Measurements from ENCODE around the gene NPBWR2.
A peak's percentile ranks its signal among the peaks of the same experiment; 100 is the strongest.
"Not testable (repeated sequence)": the region's sequence is repeated elsewhere in the genome, so short reads cannot be mapped to it uniquely, and the experiment has no call there.

Gene NPBWR2

DNA sequence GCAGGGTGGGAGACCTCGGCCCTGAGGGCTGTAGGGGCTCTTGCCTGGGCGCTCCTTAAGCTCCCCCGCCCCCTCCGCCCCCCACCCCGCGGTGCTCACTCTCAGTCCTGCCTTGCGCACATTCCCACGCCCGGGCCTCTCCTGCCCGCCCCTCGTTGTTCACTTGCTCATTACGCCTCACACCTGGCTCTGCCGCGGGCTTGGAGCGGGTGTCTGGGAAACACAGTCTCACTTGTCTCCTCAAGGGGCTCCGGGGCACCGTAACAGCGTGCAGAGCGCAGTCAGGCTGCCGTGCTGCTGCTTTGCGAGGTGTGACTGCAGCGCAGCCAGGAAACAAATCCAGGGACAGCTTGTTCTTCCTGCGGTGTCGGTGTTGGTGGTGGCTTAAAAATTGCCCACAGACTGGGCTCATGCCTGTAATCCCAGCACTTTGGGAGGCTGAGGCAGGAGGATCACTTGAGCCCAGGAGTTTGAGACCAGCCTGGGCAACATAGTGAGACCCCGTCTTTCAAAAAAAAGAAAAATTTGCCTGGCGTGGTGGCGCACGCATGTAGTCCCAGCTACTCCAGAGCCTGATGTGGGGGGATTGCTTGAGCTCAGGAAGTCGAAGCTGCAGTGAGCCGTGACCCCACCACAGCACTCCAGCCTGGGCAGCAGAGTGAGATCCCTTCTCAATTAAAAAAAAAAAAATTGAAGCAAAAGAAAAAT is 4.6 kb downstream of the NPBWR2 start:
- no peak for DNase-seq

DNA sequence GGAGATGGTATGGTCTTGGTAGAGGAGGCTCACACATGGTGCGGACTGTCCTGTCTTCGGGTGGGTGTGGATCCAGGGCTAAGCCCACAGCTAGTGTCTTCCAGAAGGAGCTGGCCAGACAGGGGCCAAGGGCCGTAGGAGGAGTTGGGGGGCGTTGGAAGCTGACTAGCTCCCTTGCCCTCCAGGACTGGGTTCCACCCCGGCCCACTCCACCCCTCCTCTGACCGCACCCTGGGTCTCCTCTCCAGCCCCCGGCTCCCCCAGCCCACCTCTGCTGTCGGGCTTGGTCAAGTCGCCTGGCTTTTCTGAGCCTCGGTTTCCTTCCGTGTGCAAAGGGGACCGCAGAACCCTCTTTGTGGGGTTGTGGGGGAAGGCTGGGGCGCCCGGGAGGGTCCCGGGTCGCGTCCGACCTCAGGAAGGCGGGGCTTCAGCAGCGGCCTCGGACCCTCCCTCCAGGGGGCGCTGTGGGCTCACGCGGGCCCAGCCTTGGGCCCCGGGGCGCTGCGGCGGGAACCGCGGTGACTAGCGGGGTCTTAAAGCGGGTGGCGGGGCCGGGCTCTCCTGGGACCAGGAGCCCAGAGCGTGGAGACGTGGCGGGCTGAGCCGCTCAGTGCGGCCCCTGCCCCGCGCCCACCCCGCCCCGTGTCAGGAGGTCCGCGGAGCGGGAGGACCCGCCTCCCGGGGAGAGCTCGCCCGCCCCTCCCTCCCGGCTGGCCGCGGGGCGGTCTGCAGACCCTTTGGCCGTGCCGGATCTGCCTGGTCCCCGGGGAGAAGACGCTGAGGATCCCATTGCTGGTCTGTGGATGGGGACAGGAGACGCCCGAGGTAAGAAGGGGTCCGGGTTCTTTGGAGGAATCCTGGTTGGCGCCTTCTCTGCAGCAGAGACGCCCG is 5.4 kb downstream of the NPBWR2 start:
- DNase-seq: peak; percentile 61

DNA sequence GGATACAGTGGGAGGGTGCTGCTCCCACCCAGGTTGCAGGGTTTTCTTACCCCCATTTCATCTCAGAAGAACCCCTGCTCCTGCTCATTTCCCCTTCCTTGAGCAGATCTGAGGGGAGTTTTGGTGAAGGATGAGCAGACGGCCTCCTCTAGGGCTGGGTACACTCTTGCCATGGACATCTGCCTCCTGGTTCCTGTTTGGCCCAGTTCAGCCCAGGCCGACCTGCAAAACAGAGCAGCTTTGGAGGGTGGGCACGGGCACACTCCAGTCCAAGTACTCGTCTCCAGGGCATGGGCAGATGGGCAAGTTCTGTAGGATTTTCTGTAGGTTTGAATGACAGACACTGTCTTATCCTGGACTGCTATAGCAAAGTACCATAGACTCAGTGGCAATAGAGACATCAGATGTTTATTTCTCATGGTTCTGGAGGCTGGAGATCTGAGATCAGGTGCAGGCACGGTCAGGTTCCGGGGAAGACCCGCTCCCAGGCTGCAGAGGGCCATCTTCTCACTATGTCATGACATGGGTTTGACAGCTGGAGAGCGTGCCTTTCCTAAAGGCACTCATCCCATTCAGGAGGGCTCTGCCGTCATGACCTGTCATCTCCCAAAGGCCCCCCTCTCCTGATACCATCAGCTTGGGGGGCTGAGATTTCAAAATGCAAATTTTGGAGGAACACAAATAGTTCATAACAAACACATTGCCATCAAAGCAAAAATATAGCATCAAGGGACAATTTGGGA is 6.2 kb downstream of the NPBWR2 start:
- no peak for DNase-seq

DNA sequence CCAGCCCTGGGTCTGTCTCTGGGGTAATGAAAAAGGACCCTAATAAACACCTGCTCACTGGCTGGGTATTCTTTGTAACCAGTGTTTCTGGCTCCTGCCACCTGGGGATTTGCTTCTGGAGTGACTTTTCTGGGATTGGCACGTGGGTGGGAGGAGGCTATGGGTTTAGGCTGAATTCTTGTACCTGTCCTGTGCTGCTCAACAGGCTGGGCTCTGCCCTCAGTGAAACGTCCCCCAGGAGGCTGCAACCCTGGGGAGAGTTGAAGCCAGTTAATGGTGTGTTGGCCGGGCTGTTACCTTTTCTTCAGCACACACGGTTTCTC is 6.8 kb downstream of the NPBWR2 start:
- DNase-seq: no peak

DNA sequence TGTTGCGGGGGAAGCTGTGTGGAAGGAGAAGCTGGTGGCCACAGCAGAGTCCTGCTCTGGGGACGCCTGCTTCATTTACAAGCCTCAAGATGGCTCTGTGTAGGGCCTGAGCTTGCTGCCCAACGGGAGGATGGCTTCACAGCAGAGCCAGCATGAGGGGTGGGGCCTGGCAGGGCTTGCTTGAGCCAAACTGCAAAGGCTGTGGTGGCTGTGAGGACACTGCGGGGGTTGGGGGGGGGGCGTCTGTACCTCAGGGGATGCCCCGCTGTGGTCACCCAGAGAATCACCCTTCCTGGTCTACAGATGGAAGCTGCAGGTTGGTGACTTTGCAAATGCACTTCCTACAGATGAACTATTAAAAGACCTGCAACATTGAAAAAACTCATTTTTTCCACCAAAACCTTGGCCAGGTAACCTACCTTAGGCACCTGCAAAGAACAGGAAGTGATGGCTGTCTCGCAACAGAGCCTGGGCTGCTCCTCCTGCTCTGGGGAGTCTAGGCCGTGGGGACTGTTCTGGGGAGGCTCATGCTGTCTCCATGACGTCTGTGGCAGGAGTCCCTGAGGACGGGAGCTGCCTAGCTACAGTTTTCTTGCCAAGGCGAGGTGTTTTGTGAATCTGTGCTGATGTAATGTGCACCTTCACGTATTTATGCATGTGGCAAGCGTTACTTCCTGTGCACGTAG is 7.3 kb downstream of the NPBWR2 start:
- DNase-seq: no peak

DNA sequence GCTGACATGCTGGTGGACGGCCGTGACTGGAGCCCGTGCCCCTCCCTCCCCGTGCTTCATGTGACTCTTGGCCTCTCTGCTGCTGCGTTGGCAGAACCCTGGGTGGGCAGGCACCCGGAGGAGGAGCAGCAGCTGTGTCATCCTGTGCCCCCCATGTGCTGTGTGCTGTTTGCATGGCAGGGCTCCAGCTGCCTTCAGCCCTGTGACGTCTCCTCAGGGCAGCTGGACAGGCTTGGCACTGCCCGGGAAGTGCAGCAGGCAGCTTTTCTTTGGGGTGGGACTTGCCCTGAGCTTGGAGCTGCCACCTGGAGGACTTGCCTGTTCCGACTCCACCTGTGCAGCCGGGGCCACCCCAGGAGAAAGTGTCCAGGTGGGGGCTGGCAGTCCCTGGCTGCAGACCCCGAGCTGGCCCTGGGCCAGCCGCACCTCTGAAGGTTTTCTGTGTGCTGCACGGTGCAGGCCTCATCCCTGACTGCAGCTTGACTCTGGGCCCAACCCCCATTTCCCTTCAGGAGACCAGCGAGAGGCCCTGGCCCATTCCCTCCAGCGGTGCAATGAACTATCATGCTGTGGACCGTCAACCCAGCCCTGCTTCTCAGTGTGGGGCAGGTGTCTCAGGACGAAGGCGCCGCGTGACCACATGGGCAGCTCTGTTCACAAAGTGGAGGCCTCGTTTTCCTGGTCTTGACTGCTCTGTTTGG is 8.1 kb downstream of the NPBWR2 start:
- DNase-seq: no peak

DNA sequence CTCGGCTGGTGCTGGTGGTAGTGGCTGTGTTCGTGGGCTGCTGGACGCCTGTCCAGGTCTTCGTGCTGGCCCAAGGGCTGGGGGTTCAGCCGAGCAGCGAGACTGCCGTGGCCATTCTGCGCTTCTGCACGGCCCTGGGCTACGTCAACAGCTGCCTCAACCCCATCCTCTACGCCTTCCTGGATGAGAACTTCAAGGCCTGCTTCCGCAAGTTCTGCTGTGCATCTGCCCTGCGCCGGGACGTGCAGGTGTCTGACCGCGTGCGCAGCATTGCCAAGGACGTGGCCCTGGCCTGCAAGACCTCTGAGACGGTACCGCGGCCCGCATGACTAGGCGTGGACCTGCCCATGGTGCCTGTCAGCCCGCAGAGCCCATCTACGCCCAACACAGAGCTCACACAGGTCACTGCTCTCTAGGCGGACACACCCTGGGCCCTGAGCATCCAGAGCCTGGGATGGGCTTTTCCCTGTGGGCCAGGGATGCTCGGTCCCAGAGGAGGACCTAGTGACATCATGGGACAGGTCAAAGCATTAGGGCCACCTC is 8.8 kb downstream of the NPBWR2 start:
- DNase-seq: no peak

DNA sequence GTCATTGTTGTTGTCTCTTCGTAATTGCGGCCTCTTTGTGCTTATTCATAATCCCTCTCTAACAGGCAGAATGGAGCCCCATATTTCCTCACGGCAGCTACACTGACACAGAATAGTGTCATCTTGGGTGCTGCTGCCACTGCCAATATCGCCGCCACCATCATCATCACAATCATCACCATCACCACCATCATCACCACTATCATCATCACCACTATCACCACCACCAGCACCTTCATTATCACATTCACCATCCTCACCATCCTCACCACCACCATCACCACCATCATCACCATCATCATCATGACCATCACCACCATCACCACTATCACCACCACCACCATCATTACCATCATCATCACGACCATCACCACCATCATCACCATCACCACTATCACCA is 10.8 kb downstream of the NPBWR2 start:
- no peak for DNase-seq

DNA sequence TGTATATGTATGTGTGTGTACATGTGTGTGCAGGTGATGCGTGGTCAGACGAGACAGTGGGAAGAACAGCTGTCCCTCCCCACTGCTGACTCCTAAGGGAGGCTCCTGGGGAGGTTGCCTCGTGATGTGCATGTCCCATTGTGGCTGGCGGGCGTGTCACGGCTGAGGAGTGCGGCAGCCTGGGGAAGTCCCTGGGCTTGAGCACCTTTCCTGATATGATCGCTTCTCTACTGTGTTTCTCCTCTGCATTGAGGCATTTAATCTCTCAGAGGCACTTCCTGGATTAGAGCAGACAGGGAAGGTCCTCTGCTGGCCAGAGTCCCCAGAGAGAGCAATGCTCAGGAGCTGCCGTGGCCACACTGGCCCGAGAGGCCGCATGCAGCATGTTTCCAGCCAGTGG is 11.4 kb downstream of the NPBWR2 start:
- no peak for DNase-seq

DNA sequence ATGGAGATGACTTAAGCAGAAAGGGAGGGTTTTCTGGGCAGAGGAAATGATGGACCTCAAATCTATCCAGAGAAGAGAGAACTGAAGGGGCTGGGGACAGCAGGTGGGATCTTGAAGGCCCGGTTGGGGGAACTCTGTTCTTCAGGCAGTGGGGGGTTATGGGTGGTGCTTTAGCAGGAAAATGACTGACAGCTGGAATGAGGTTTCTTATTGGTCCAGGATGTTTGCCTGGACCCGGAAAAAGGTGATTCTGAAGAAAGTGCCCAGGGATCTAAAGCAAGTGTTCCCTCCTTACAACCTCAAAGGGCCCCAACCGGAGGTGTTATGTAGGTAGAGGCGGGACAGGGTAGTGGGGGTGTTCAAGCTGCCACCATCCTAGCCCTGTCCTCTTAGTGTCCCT is 11.9 kb downstream of the NPBWR2 start:
- DNase-seq: no peak

DNA sequence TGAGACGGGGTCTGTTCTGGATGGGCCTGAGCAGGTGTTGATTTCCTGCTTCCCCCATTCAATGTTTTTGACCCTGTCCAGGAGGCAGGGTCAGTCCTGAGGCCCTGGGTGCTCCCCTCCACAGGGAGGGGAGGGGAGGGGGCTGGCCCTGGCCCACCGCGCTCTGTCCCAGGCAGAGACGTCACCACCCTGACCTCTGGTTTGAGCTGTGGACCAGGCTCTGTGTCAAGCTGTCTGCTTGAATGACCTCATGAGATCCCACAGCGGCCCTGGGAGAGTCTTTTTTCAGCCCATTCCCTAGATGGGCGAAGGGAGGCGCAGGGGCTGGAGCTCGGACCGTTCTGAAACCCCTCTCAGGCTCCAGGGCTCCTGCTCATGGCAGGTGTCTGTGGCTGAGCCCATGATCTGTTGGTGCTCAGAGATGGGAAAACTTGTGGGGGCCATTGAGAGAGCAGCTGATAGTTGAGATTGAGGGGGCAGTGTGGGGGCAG is 14.3 kb downstream of the NPBWR2 start:
- no peak for DNase-seq

DNA sequence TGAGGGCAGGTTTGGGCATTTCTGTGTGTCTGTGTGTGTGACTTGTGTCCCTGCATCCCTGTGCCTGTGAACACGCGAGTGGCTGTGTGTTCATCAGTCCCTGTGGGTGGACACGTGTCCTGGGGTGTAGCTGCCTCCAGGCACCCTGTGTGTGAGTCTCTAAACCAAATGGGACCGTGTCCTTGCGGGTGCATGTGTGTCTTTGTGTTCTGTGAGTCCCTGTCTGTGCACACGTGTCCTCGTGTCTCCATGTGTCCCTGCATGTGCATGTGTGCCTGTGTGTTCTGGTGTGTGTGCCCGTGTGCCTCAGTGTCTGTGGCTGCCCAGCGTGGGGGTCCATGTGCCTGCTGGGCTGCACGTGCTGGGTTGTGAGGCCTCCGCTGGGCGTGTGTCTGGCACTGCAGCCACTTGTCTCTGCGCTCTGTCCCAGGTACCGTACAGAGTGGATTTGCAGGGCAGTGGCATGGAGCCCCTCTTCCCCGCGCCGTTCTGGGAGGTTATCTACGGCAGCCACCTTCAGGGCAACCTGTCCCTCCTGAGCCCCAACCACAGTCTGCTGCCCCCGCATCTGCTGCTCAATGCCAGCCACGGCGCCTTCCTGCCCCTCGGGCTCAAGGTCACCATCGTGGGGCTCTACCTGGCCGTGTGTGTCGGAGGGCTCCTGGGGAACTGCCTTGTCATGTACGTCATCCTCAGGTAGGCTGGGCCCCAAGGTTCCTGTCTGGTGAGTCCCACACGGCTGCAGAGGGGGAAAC is 14.9 kb downstream of the NPBWR2 start:
- DNase-seq: no peak

DNA sequence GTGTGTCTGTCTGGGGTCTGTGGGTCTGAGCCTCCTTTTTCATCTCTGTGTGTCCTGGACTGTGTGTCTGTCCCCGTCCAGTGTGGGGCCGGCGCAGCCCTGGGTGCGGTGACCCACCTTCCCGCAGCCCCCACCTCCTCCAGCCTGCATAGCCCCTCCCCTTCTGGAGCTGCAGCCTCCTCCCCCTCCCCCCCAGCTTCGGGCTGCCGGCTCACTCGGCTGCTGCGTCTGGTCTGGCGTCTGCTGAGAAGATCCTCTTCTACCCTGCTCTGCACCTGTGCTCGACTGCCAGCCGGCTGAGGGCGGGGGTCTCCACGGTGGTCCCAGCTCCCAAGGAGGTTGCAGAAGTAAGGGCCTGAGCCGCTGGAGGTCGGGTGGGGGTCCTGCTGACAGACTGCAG is 15.6 kb downstream of the NPBWR2 start:
- no peak for DNase-seq

DNA sequence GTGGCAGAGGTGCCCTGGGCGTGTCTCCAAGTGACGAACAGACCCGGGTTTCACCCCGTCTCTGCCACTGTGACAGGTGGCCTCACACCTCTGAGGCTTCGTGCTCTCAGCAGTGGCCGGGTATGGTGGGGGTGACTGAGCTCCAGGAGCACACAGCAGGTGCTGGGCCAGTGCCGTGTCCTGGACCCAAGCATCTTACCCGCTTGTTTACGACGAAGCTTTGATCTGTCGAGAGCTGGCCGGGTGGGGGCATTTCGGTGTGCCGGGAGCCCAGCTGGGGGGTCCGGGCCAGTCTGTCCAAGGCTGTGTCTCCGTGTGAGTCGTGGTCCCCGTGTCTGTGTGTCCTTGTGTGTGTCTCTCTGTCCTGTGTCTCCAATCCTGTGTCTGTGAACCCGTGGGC is 16.0 kb downstream of the NPBWR2 start:
- no peak for DNase-seq

DNA sequence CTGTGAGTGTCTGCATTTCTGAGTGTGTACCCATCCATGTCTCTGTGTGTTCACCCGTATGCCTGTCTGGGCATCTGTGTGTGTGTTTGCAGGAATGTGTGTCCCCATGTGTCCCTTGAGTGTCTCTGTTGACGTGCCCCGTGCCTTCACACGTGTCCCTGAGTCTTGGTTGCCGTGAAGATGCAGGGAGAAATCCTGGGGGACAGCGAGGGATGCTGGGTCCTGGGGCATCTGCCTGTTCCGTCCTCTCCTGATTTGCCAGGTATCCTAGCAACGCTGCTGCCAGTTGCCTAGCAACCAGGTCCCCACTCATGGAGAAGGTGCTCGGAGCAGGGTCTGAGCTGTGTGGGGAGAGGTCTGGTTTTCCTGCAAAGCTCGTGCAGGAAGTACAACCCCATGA is 17.2 kb downstream of the NPBWR2 start:
- no peak for DNase-seq

DNA sequence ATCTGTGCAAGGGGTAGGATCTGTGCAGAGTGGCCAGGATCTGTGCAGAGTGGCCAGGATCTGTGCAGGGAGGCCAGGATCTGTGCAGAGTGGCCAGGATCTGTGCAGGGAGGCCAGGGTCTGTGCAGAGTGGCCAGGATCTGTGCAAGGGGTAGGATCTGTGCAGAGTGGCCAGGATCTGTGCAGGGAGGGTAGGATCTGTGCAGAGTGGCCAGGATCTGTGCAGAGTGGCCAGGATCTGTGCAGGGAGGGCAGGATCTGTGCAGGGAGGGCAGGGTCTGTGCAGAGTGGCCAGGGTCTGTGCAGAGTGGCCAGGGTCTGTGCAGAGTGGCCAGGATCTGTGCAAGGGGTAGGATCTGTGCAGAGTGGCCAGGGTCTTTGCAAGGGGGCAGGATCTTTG is 18.8 kb downstream of the NPBWR2 start:
- not testable (repeated sequence) for DNase-seq

DNA sequence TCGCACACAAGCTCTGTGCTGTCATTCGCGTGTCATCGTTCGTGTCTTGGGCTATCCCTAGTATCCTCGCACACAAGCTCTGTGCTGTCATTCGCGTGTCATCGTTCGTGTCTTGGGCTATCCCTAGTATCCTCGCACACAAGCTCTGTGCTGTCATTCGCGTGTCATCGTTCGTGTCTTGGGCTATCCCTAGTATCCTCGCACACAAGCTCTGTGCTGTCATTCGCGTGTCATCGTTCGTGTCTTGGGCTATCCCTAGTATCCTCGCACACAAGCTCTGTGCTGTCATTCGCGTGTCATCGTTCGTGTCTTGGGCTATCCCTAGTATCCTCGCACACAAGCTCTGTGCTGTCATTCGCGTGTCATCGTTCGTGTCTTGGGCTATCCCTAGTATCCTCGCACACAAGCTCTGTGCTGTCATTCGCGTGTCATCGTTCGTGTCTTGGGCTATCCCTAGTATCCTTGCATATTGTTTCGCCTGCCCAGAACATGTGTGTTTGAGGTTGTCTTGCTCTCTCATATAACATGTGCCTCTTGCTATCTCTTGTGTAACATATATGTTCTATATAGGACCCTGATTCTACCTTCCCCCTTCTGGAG is 20.0 kb downstream of the NPBWR2 start:
- DNase-seq: not testable (repeated sequence)

DNA sequence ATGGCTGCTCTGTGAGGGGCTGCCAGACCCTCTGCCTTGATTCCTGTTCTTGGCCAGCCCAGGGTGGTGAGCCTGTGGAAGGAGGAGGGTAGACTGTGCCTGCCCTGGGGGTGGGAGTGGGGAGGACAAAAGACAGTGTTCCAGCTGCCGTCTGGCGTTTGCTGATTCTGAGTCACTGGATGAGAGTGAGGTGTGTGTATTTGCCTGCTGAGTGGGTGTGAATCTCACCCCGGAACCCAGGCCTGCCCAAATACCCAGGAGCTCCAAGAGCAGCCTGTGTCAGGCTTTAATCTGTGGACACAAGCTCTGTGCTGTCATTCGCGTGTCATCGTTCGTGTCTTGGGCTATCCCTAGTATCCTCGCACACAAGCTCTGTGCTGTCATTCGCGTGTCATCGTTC is 20.6 kb downstream of the NPBWR2 start:
- no peak for DNase-seq

DNA sequence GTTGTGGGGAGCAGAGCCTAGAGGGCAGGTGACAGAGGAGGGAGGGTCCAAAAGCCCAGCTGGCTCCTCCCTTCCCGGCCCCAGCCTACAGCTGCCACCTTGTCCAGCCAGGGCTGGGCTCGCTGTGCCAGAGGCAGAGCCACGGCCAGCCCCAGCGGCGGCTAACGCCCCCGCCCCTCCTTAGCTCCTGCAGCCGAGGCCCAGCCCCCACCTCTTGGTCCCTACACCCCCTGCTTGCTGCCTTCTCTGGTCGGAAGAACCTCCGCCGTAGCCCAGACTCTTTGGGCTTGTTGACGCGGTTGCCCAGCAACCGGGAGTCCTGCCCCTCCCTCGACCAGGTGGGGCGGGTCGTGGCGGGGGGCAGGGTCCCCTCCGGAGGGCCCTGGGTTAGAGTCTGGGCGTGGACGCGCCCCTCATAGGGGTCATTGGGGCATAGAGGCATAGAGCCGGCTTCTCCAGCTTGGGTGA is 22.6 kb downstream of the NPBWR2 start:
- DNase-seq: no peak

DNA sequence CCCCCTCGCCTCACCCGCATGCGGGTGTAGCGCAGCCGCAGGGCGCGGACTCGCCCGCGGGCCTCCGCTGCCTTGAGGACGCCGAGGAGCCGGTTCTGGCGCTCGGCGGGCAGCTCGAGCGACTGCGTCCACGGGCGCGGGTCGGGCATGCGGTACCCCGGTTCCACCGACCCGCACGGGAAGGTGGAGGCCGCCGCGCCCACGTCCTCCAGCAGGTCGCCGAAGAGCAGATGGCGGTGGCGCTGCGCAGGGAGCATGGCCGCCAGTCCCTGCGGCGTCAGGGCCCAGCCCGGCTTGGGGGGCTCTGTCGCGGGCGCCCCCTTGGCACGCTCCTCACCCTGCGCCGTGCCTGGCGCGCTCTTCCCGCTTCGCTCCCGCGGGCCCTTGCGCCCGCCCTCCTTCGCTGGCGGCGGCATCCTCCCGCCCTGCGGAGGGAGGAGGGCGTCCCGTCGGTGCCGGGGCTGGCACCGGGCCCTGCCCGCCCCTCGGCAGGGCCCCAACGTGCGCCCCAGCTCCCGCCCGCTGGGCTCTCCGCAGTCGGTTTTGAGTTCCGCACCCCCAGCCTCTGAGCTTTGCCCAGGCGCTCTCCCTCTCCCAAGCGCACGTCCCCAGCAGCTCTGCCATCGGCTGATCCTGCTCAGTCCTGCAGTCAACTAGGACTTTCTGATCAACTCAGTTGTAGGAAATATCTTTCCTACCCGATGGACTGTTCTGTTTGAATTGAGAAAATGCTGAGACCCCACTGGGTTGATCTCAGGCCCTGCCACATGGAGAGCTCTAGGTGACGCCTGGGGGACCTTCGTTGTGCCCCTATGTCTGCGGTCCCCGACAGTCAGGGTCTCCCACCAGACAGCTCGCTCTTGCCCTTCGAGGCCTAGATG is 23.3 kb downstream of the NPBWR2 start, which contains the start of gene LKAAEAR1:
Gene LKAAEAR1, minus strand, starts transcription at position 595 of the 881 bp plus-strand sequence. Its CDS starts 179 bp downstream, at position 416.
- no peak for DNase-seq
